Stimulated activated CD4-positive, alpha-beta T cell treated with anti-CD3 and anti-CD28 coated beads, Interleukin-2, amount 100 ng/mL, for 24 hours (primary cell): ENCODE data around the gene ZMAT3.

ENCODE experiments used
- DNase-seq, 2 donors: peaks; one replicate each; pipeline ENCODE4 v3.0.0-alpha.2; 2020

Gene ZMAT3

DNA sequence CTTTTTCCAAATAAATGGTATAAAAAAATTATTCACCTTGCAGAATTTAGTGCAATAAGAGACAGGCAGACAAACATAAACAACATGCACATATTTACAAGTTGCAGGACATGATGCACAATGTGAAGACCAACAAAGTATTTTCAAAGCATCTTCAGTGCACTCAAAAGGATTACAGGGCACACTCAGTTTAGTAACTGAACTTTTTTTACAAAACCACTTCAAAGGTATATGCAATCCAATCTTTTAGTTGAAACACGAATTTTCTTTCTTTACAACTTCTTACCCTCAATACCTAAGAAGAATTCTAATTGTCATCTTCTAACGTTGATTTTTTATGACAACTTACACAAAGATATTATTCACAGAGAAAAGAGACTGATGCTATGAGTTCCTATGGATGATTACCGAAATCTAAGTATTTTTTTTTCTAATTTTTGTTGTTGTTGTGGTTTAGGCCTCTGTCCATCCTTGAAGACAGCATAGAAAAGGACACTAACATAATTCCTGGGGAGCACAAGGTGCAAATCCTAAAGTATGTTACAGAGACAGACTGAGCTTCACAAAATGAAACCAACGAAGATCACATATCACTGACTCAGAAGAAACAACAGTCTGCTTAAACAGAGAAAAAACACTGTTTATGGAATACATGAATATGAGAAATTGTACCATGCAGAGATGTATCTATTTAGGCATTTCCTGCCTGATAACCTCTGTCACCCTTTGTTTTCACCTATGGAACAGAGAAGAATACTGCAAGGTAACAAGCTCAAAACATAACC is 50.3 kb downstream of the ZMAT3 start:
- DNase-seq: no peak

DNA sequence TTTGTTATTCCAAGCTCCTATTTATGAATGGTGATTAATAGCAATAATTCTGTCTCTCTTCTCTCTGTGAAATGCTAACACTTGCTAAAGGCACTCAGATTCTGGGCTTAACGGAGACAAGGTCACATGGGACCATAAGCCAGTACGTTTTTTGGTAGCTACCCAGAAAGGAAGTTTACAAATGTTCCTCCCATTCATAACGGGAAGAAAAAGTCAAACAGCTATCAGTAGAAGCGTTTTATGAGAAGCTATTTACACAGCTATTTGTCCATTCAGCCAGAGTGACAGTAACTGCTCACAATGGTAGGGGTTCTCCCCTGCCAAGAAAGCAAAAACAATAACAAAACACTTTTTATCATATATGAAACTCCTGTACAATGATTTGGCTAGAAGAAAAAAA is 51.5 kb downstream of the ZMAT3 start:
- no peak for DNase-seq

DNA sequence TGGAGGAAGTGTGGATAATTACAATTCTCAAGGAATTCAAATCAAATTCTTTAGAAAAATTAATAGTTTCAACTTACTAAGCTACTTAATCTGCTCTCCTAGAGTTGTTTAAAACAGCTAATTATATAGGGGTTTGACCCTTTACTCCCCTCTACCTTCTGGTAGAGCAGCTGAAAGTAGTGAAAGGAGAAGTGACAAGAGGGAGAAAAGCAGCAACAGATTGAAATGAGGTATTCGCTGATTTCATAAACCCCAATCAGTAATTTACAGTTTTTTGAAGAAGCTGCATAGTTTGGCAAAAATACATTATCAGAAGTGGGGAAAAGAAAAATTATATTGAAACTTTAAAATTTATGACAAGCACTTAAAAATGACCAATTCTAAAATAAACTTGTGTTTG is 52.8 kb downstream of the ZMAT3 start:
- no peak for DNase-seq

DNA sequence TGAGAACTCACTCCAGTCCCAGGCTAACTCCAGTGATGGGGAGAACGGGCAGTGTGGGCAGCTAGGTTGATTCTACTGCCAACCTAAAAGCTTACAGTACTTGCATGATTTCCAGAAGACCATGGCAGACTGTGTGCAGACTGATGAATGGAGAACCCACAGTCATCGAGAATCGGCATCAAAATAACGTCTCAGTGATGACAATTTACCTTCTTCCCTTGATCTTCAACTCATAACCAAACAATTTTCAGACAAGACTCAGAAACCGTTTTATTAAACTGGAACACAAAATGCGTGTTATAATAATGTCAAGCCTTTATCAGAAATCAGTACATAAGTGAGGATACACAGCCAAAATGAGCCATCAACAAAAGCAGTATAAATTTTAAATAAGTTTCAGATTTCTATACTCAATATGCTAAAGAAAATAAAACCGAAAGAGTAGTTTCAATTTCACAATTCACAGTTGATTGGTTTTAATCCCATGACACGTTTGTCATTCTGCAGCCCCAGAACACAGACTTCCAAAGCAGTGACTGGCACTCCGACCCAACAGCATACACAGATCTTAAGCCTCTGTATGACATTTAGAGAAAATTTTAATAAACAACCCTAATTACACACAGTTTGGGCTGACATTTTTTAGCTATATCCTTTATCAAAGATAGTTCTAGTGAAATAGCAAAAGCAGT is 54.5 kb downstream of the ZMAT3 start:
- DNase-seq: no peak

DNA sequence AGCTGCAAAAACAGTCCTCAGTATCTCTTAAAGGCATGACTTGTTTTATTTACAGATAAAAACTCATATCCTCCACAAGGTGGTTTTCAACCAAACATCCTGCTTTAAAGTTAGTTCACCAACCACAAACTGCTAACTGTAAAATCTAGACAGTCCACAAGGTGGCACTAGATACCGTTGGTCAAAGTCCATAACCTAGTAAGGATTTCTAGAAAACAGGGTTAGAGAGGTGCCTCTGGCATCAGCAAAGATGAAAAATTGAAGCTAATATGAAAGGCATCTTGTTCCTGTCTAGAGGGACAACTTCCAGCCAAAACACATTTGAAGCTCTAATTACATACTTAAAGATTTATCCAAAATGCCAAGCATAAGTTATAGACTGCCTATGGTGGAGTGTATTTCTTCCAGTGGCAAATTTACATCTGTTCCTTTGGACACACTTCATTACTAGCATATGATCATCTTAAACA is 56.0 kb downstream of the ZMAT3 start:
- DNase-seq: peak; percentile 30 to 63

DNA sequence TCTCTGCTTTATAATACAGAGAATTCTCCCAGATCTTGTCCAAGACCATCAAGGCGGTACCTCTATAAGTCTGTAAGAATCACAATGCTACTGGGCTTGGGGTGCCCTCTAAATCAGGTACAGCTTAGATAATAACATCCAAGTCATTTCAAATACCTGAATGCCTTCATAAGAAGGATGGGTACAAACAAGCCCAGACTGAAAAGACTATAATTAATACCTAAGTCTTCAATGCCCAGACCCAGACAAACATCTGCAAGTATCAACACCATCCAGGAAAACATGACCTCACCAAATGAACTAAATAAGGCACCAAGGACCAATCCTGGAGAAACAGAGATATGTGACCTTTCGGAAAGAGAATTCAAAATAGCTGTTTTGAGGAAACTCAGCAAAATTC is 65.9 kb downstream of the ZMAT3 start:
- no peak for DNase-seq

DNA sequence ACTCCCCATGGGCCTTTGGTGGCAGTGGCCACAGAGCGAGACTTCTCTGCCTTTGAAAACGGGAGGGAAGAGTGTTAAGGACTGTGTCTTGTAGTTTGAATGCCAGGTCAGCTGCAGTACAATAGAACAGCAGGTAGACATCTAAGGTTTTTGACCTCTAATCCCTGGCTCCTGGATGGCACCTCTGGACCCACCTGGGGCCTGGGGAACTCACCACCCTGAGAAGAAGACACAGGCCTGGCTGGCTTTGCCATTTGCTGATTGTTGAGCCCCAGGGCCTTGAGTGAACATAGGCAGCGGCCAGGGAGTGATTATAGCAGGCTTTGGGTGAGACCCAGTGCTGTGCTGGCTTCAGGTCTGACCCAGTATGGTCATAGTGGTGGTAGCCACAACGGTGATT is 66.4 kb downstream of the ZMAT3 start:
- DNase-seq: no peak

DNA sequence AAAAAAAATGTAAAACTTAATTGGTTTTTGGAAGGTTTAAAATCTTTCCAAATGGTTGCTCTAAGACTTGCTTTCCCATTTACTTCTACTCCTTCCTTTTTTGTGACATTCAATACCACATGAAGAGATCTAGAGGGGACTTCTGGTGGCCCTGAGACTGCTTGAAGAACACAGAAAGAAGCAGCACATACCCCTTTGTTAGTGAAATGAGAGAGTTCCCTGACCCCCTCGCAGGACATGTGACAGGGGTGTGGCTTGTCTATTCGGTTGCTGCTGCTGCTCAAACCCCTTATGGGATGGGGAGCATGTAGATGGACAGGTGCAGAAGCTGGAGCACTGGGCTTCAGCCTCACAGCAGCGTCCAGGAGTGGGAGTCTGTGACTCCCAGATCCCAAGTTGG is 71.0 kb downstream of the ZMAT3 start:
- DNase-seq: no peak

DNA sequence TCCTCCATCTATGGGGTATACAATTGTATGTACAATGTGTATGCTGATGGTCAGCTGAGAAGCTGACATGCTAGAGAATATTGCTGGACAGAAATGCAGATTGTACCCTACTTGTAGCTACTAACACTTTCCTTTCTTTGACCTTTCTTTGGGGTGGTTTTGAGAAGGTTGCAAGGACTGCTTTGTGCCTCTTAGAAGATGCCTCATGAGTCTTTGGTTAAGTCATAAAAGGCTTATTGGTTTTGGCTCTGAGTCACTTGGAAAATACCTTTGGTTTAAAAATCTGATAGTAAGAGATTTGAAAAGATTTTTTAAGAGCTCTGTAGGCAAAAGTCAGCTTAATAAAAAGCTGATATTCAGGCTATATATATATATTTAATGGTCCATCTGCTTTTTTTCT is 71.5 kb downstream of the ZMAT3 start:
- DNase-seq: no peak

DNA sequence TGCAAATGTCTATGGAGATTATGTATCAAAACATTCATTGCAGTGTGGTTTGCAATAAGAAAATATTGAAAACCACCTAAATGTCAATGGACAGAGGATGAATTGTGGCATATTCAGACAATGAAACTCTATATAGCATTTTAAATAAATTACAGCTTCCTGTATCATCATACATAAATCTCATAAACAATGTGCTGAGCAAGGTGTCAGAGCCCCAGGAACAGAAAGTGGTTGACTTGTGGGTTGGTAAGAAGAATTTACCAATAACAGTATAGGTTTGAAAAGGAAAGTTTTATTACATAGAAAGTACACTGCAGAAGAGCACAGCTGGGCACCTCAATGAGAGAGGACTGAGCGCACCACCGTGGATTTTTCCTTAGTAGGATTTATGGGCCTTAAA is 75.2 kb downstream of the ZMAT3 start:
- DNase-seq: no peak

DNA sequence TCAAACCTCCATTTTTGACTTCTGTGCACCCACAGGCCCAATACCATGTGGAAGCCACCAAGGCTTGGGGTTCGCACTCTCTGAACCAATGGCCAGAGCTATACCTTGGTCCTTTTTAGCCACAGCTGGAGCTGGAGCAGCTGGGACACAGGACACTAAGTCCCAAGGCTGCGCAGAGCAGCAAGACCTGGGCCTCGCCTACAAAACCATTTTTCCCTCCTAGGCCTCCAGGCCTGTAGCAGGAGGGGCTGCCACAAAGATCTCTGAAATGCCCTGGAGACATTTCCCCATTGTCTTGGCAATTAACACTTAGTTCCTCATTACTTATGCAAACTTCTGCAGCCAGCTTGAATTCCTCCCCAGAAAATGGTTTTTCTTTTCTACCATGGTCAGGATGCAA is 81.3 kb downstream of the ZMAT3 start:
- DNase-seq: no peak

DNA sequence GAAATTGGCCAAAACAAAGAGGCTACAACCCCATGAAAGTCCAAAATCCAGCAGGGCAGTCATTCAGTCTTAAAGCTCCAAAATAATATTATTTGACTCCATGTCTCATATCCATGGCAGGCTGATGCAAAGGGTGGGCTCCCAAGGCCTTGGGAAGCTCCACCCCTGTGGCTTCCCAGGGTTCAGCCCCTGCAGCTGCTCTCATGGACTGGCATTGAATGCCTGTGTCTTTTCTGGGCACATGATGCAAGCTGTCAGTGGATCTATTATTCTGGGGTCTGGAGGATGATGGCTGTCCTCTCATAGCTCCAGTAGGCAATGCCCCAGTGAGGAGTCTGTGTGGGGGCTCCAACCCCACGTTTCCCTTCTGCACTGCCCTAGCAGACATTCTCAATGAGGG is 81.8 kb downstream of the ZMAT3 start:
- DNase-seq: no peak

DNA sequence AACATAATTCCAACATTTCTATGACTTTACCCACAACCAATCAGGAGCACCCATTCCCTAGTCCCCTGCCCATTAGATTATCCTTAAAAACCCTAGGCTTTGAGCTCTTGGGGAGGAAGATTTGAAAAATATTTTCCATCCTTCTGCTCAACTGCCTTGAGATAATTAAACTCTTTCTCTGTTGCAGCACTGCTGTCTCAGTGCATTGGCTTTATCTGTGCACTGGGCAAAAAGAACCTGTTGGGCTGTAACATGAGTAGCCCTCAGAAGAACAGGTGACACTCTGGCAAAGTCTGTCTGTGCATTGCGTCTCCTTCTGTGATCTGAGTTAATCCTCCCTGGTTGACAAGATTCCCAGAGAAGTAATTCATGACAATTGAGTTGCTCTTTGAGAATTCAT is 83.9 kb downstream of the ZMAT3 start:
- DNase-seq: no peak

DNA sequence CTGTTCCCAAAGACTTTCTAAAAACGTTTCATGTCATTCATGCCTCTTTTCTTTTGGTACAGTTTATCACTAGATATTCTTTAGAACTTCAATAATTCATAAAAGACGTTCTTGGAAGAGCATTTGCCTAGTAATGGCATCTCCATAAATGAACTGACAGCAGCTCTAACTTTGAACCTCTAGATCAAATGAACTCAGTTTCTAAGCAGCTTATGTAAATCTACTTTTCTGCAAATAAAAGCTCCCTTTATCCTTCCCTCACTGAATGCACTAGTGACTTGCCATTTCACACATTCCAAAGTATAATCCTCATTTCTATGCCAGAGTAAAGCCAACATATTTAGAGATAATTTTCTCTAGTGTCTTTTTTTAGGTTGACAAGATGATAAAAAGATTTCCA is 85.2 kb downstream of the ZMAT3 start:
- DNase-seq: no peak

DNA sequence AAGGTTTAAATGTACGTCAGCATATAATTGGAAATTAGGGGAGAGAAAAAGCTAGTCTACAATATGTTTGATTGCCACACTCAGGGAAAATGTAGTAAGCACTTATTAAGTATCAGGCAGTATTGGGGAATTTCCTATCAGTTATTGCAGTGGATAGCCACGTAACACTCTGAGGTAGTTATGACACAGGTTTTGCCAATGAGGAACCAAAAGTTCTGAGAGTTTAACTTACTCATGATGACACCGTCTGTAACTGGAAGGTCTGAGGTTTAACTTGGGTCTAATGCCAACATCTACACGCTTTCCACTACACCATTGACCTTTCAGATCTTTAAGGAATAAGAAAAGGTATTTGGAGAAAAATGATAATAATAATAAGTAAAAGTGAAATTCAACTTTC is 89.5 kb downstream of the ZMAT3 start:
- DNase-seq: no peak

DNA sequence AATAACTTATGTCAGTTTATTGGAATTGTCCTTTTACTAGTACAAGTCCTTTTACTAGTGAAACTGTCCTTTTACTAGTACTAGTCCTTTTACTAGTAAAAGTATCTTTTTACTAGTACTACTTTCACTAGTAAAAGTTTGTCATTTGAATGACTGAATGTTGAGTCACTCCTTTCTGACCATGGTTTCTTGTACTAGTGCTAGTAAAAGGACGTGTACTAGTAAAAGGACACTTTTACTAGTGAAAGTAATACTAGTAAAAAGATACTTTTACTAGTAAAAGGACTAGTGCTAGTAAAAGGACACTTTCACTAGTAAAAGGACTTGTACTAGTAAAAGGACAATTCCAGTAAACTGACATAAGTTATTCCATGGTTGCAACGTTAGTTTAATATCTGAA is 96.3 kb downstream of the ZMAT3 start:
- no peak for DNase-seq

DNA sequence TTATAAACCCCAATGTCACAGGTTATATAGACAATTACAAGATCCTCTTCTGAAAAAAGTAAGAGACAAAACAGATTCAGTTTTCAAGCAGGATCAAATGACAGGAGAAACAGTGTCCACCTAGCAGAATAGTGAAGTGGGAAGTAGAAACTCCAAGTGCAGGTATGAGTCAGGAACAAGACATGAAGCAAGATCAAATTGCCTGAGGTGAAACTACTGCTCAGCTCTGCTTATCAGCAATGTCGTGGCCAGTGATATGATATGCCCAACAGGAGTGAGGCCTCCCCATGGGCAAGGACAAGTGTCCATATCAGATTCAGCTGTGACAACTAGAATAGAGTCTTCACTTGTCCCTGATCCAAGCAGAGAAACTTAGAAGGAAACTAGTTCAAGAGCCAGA is 100.0 kb downstream of the ZMAT3 start:
- DNase-seq: no peak

DNA sequence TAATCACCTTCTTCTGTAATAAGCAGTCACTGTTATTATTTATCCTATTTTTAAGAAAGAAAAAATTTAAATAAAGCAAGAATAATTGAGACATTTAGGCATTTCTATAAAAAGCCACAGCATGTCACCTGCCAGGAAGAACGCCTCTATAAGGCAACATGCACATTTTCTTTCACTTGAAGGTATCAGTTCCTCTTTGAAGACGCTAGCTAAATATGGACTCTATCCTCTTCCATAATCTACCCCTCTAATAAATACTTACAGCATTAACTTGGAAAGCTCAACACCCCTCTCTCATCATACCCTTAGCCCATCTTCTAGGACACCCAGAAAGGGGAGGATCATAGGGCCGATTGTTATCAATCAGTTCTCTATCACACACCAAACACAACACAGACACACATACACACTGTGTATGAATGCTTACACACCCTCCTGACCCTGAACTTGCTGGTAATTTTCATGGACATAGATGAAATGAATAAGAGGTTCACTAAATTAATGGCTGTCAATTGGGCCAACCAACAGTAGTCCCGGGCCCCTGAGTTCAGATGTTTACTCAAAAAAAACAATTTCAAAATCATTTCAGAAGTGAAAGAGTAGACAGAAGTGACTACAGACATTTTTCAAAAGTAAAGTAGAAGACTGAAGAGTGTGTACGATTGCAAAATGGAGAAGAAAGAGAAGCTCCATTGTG is 102.5 kb downstream of the ZMAT3 start:
- no peak for DNase-seq
